ENCODE measurements around the gene NFX1. TPM values are rescaled to one million over a fixed set of nuclear protein-coding genes. Genes with fewer than 3 reads are reported as not detected.

NFX1 gene
- polyA plus RNA-seq, 3 donors = 4.3 to 26.3 (median 8.1) TPM

DNA sequence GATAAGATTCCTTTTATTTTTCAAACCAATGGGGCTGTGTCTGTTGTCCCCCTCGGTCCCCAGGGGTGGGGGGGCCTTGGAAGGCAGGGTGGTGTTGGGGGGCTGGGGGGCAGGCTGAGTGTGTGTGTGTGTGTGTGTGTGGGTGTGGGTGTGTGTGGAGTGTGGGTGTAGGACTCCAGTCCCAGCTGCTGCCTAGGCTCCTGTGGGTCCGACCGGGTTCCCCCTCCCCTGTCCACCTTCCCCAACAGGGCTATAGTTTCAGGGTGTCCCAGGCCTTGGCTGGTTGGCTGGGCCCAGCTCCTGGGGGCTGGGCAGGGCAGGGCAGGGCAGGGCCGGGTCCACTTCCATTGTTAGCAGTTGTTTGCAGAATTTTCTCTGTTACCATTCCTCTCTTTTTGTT, 2.1 kb upstream of the NFX1 start:
- Histone ChIP-seq H3K79me2 (ENCODE audit: insufficient read depth, low read length) (peaks cover 29% of the 10 kb centered on the region), H3K36me3 (replicated peaks in 1 of 2; ENCODE audit: control insufficient read depth in 1 of 2, insufficient read depth in 2 of 2, low read length in 2 of 2) (peaks cover 3 to 27% of the 10 kb centered on the region in 2 donors), H3K27me3 (ENCODE audit: control insufficient read depth in 2 of 2, insufficient read depth in 2 of 2, low read length in 2 of 2) (no peaks in the 10 kb centered on the region), H2AFZ (ENCODE audit: insufficient read depth, low read depth, low read length, poor library complexity, severe bottlenecking) (no peak overlapping the region), H3K4me2 (replicated peaks; ENCODE audit: extremely low read depth, low read length, poor library complexity, severe bottlenecking) (no peak overlapping the region), H4K20me1 (ENCODE audit: insufficient read depth, low read length) (no peaks in the 10 kb centered on the region), H3K9me3 (replicated peaks in 1 of 2; ENCODE audit: control insufficient read depth in 1 of 2, insufficient read depth in 1 of 2, low read length in 2 of 2) (no peaks in the 10 kb centered on the region), H3K27ac (ENCODE audit: low read depth in 1 of 2, low read length in 2 of 2) (peak overlapping the region in 1 of 2 donors; percentile 99), H3K4me1 (ENCODE audit: control insufficient read depth in 1 of 2, insufficient read depth in 2 of 2, low read length in 2 of 2) (peaks cover 25 to 41% of the 10 kb centered on the region in 2 donors), H3K9ac (ENCODE audit: insufficient read depth, low read length, poor library complexity, severe bottlenecking) (no peak overlapping the region), H3K4me3 (replicated peaks in 1 of 3; ENCODE audit: low read depth in 2 of 3, low read length in 3 of 3) (no peak overlapping the region)
- H3K27me3 Mint-ChIP-seq (ENCODE audit: low read depth in 3 of 3) = no peaks in the 10 kb centered on the region
- H3K9me3 Mint-ChIP-seq = no peaks in the 10 kb centered on the region
- H3K4me3 Mint-ChIP-seq = no peak overlapping the region
- H3K36me3 Mint-ChIP-seq = peaks cover 23 to 24% of the 10 kb centered on the region in 2 donors
- no peak for DNase-seq
- H3K4me1 Mint-ChIP-seq = peaks cover 39% of the 10 kb centered on the region
- intact Hi-C loops (cut with micrococcal nuclease) = no loop called here
- TF ChIP-seq, protein P1, sequence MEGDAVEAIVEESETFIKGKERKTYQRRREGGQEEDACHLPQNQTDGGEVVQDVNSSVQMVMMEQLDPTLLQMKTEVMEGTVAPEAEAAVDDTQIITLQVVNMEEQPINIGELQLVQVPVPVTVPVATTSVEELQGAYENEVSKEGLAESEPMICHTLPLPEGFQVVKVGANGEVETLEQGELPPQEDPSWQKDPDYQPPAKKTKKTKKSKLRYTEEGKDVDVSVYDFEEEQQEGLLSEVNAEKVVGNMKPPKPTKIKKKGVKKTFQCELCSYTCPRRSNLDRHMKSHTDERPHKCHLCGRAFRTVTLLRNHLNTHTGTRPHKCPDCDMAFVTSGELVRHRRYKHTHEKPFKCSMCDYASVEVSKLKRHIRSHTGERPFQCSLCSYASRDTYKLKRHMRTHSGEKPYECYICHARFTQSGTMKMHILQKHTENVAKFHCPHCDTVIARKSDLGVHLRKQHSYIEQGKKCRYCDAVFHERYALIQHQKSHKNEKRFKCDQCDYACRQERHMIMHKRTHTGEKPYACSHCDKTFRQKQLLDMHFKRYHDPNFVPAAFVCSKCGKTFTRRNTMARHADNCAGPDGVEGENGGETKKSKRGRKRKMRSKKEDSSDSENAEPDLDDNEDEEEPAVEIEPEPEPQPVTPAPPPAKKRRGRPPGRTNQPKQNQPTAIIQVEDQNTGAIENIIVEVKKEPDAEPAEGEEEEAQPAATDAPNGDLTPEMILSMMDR (IDR thresholded peaks at IDR 0.05) = no peak
- WGBS (ENCODE audit: insufficient coverage) = no CpG with 5 or more reads among the region's 4 CpGs
- peak overlapping the region in 5 of 7 donors; percentile 76 to 100 (median 83) for H3K27ac Mint-ChIP-seq

DNA sequence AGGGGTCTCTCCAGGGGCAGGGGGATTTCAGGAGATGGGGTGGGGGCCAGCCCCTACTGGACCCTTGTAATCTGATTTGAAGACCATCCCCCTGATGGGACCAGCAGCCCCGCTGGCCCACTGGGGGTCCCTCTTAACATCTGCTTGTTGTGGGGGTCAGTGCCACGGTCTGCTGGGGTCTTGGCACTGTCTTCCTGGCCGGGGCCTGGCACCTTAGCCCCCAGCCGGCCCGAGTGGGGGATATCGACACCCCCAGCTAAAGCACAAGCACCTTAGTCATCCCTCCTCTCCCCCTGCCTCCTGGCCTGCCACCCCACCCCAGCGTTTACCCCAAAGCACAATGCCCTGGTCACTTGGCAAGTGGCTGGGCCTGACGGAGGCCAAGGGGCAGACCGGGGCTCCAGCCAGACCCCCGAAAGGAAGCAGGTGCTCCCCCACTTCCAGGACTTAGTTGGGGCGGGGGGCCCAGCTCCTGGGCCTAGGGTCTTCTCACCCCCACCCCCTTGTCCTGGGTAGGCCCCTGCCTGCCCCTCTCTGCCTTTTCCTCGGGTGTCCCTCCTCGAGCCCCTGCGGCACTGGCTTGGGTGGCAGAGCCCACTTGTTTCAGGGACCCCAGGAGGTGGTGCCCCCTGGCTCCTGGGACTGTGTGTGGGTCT, 1.4 kb upstream of the NFX1 start:
- WGBS (ENCODE audit: insufficient coverage) = 43% methylated on average over 10 of the region's 14 CpGs
- Mint-ChIP-seq H3K4me3 (no peak overlapping the region), H3K27me3 (ENCODE audit: low read depth in 3 of 3) (no peaks in the 10 kb centered on the region), H3K27ac (peak overlapping the region; percentile 99 to 100 (median 100)), H3K4me1 (peaks cover 41% of the 10 kb centered on the region), H3K9me3 (no peaks in the 10 kb centered on the region), H3K36me3 (peaks cover 17 to 20% of the 10 kb centered on the region in 2 donors)
- no peaks in the 10 kb centered on the region for H3K27me3 ChIP-seq (ENCODE audit: control insufficient read depth in 2 of 2, insufficient read depth in 2 of 2, low read length in 2 of 2)
- H3K9ac ChIP-seq (ENCODE audit: insufficient read depth, low read length, poor library complexity, severe bottlenecking) = peak overlapping the region; percentile 96
- intact Hi-C loops (cut with micrococcal nuclease) = no loop called here
- peaks cover 36% of the 10 kb centered on the region for H3K79me2 ChIP-seq (ENCODE audit: insufficient read depth, low read length)
- H3K4me3 ChIP-seq (replicated peaks in 1 of 3; ENCODE audit: low read depth in 2 of 3, low read length in 3 of 3) = peak overlapping the region in 1 of 3 experiments; percentile 84
- peaks cover 25 to 41% of the 10 kb centered on the region in 2 donors for H3K4me1 ChIP-seq (ENCODE audit: control insufficient read depth in 1 of 2, insufficient read depth in 2 of 2, low read length in 2 of 2)
- no peaks in the 10 kb centered on the region for H4K20me1 ChIP-seq (ENCODE audit: insufficient read depth, low read length)
- H3K27ac ChIP-seq (ENCODE audit: low read depth in 1 of 2, low read length in 2 of 2) = peak overlapping the region; percentile 99 to 100
- peaks cover 3 to 25% of the 10 kb centered on the region in 2 donors for H3K36me3 ChIP-seq (replicated peaks in 1 of 2; ENCODE audit: control insufficient read depth in 1 of 2, insufficient read depth in 2 of 2, low read length in 2 of 2)
- H2AFZ ChIP-seq (ENCODE audit: insufficient read depth, low read depth, low read length, poor library complexity, severe bottlenecking) = peak overlapping the region; percentile 71
- peak in 1 of 3 donors; percentile 8 for DNase-seq
- TF ChIP-seq, protein P1 (IDR thresholded peaks at IDR 0.05) = no peak
- H3K4me2 ChIP-seq (replicated peaks; ENCODE audit: extremely low read depth, low read length, poor library complexity, severe bottlenecking) = peak overlapping the region; percentile 76
- H3K9me3 ChIP-seq (replicated peaks in 1 of 2; ENCODE audit: control insufficient read depth in 1 of 2, insufficient read depth in 1 of 2, low read length in 2 of 2) = no peaks in the 10 kb centered on the region

Measured in CD14-positive monocyte (primary cell).